Measurements from ENCODE around the gene ZNF770. TPM values are rescaled to one million over a fixed set of nuclear protein-coding genes. Genes with fewer than 3 reads are reported as not detected.

ZNF770 gene
- total and polyA plus RNA-seq, 2 donors (not counting 1 experiment from before 2014, with no cell fraction given) = 10.1 to 49.3 TPM

GRCh38 chr15:35028235-35028984, 40.3 kb upstream of the ZNF770 start:
- no peak overlapping the region for H3K4me2 ChIP-seq (replicated peaks; ENCODE audit: low read depth, low read length, poor library complexity, severe bottlenecking)
- no CpG with 5 or more reads among the region's 6 CpGs for WGBS (ENCODE audit: insufficient coverage)
- H3K79me2 ChIP-seq (ENCODE audit: control insufficient read depth, insufficient read depth, low read length) = no peaks in the 10 kb centered on the region
- H4K20me1 ChIP-seq (ENCODE audit: control insufficient read depth, insufficient read depth, low read length, poor library complexity, severe bottlenecking) = no peaks in the 10 kb centered on the region
- H3K27ac ChIP-seq (ENCODE audit: low read length in 2 of 2) = no peak overlapping the region
- no peaks in the 10 kb centered on the region for H3K9me3 ChIP-seq (ENCODE audit: control extremely low read depth in 1 of 3, control insufficient read depth in 2 of 3, insufficient read depth in 1 of 3, low read length in 2 of 3)
- no peak for ATAC-seq (ENCODE audit: low read depth)
- no peaks in the 10 kb centered on the region for H3K4me1 ChIP-seq (ENCODE audit: control insufficient read depth in 2 of 2, insufficient read depth in 2 of 2, low read length in 2 of 2)
- intact Hi-C loops (cut with micrococcal nuclease) = no loop called here
- ChIA-PET CTCF (no interaction called here), POLR2A (no interaction called here)
- no peak overlapping the region for H3K9ac ChIP-seq (ENCODE audit: low read length)
- peaks cover 4% of the 10 kb centered on the region for H3K27me3 Mint-ChIP-seq
- no peak overlapping the region for H3K4me3 Mint-ChIP-seq
- H2AFZ ChIP-seq (ENCODE audit: insufficient read depth, low read depth, low read length, poor library complexity, severe bottlenecking) = no peak overlapping the region
- H3K4me1 Mint-ChIP-seq = no peaks in the 10 kb centered on the region
- H3K27ac Mint-ChIP-seq = no peak overlapping the region
- no peak overlapping the region for H3K4me3 ChIP-seq (ENCODE audit: control extremely low read depth in 1 of 5, extremely low read depth in 1 of 5, insufficient read depth in 1 of 5, low read depth in 2 of 5, low read length in 4 of 5)
- TF ChIP-seq EZH2 (IDR thresholded peaks at IDR 0.05; ENCODE audit: borderline replicate concordance, insufficient read depth, low read depth, low read length, poor library complexity, severe bottlenecking) (no peak), CTCF (IDR thresholded peaks at IDR 0.05) (no peak)
- H3K9me3 Mint-ChIP-seq (ENCODE audit: insufficient read depth) = no peaks in the 10 kb centered on the region
- H3K27me3 ChIP-seq (replicated peaks in 1 of 4; ENCODE audit: control extremely low read depth in 1 of 4, control insufficient read depth in 3 of 4, insufficient read depth in 4 of 4, low read length in 3 of 4) = peaks cover 0 to 3% (median 0%) of the 10 kb centered on the region in 4 experiments
- no peak for DNase-seq
- H3K36me3 ChIP-seq (replicated peaks in 1 of 2; ENCODE audit: control extremely low read depth in 1 of 2, control insufficient read depth in 1 of 2, extremely low read depth in 1 of 2, insufficient read depth in 2 of 2, low read length in 1 of 2) = no peaks in the 10 kb centered on the region

- ChIA-PET CTCF (no interaction called here), POLR2A (no interaction called here)
- TF ChIP-seq CTCF (IDR thresholded peaks at IDR 0.05) = no peak
- no peak for TF ChIP-seq EZH2 (IDR thresholded peaks at IDR 0.05; ENCODE audit: borderline replicate concordance, insufficient read depth, low read depth, low read length, poor library complexity, severe bottlenecking)
- H3K4me3 Mint-ChIP-seq = no peak overlapping the region
- H3K4me3 ChIP-seq (ENCODE audit: control extremely low read depth in 1 of 5, extremely low read depth in 1 of 5, insufficient read depth in 1 of 5, low read depth in 2 of 5, low read length in 4 of 5) = no peak overlapping the region
- no peaks in the 10 kb centered on the region for H3K79me2 ChIP-seq (ENCODE audit: control insufficient read depth, insufficient read depth, low read length)
- DNase-seq (no peak), ATAC-seq (ENCODE audit: low read depth) (no peak)
- intact Hi-C loops (cut with micrococcal nuclease) = no loop called here
- H3K36me3 ChIP-seq (replicated peaks in 1 of 2; ENCODE audit: control extremely low read depth in 1 of 2, control insufficient read depth in 1 of 2, extremely low read depth in 1 of 2, insufficient read depth in 2 of 2, low read length in 1 of 2) = no peaks in the 10 kb centered on the region
- H3K4me1 ChIP-seq (ENCODE audit: control insufficient read depth in 2 of 2, insufficient read depth in 2 of 2, low read length in 2 of 2) = no peaks in the 10 kb centered on the region
- H3K27ac ChIP-seq (ENCODE audit: low read length in 2 of 2) = no peak overlapping the region
- H3K27me3 Mint-ChIP-seq = peaks cover 5% of the 10 kb centered on the region
- no CpG with 5 or more reads among the region's 3 CpGs for WGBS (ENCODE audit: insufficient coverage)
- peaks cover 0 to 3% (median 0%) of the 10 kb centered on the region in 4 experiments for H3K27me3 ChIP-seq (replicated peaks in 1 of 4; ENCODE audit: control extremely low read depth in 1 of 4, control insufficient read depth in 3 of 4, insufficient read depth in 4 of 4, low read length in 3 of 4)
- H3K9me3 Mint-ChIP-seq (ENCODE audit: insufficient read depth) = no peaks in the 10 kb centered on the region
- no peak overlapping the region for H3K9ac ChIP-seq (ENCODE audit: low read length)
- no peaks in the 10 kb centered on the region for H4K20me1 ChIP-seq (ENCODE audit: control insufficient read depth, insufficient read depth, low read length, poor library complexity, severe bottlenecking)
- H3K4me1 Mint-ChIP-seq = peaks cover 1% of the 10 kb centered on the region
- H3K9me3 ChIP-seq (ENCODE audit: control extremely low read depth in 1 of 3, control insufficient read depth in 2 of 3, insufficient read depth in 1 of 3, low read length in 2 of 3) = no peaks in the 10 kb centered on the region
- no peak overlapping the region for H3K27ac Mint-ChIP-seq
- H3K4me2 ChIP-seq (replicated peaks; ENCODE audit: low read depth, low read length, poor library complexity, severe bottlenecking) = no peak overlapping the region
- no peak overlapping the region for H2AFZ ChIP-seq (ENCODE audit: insufficient read depth, low read depth, low read length, poor library complexity, severe bottlenecking)
Measured at GRCh38 chr15:35023804-35024203, 35.7 kb upstream of the ZNF770 start.

Measured in B cell (primary cell).